AG04450 (cell line): ENCODE results near the gene AZI2. TPM values are rescaled to one million over a fixed set of nuclear protein-coding genes. Genes with fewer than 3 reads are reported as not detected.
A peak's percentile ranks its signal among the peaks of the same experiment; 100 is the strongest.

Experiments used
- CTCF ChIA-PET: fragments of 300-600, 350-600 bp; formaldehyde crosslinking; extraction: SDS; loops from one replicate; lab custom pipeline; 2022; ENCODE audit warnings: antibody characterized with exemption, inconsistent platforms; lab: Charles Lee
- POLR2A ChIA-PET: fragments of 350-600 bp; formaldehyde crosslinking; extraction: SDS; loops from one replicate; lab custom pipeline; 2021; ENCODE audit warnings: antibody characterized with exemption, inconsistent platforms; lab: Yijun Ruan, JAX
- DNase-seq: peaks from one replicate; pipeline ENCODE4 v3.0.0-alpha.2; 2011; ENCODE audit warnings: low read depth, low spot score
- H3K27ac ChIP-seq: one replicate; pipeline ENCODE4 v1.5.1; 2012; ENCODE audit warnings: low read depth, low read length, control low read depth
- H3K27me3 ChIP-seq: one replicate; pipeline ENCODE4 v1.6.0; 2012; ENCODE audit warnings: low read length; ENCODE audit not compliant: control insufficient read depth, insufficient read depth
- H3K4me3 ChIP-seq: 2 replicates; pipeline ENCODE4 v1.5.1; 2011; ENCODE audit warnings: mild to moderate bottlenecking, low read depth, low read length, control low read depth
- H3K9me3 ChIP-seq: 2 replicates; pipeline ENCODE4 v1.5.1; 2012; ENCODE audit warnings: low read length; ENCODE audit not compliant: control insufficient read depth, insufficient read depth
- CTCF ChIP-seq: IDR thresholded peaks from 2 replicates; pipeline ENCODE4 v1.5.1; 2011; ENCODE audit warnings: low read depth, low read length, control low read depth, inconsistent platforms
- polyA plus RNA-seq: library from polyadenylated mRNA; depleted of rRNA; stranded (reverse); fragments of >200 nt; gene quantifications from 2 replicates; pipeline ENCODE4 v1.2.3, GENCODE V29; 2011; rRNA removed

The AZI2 gene
- polyA plus RNA-seq, 1 experiment = 164 TPM

- no peak for TF ChIP-seq CTCF
- ChIA-PET CTCF (interaction anchor here (1.1 kb wide), 1 partner anchor 48 kb away, joined by 5 read pairs; no protein-coding TSS in a partner anchor), POLR2A (no interaction called here)
- no peak for DNase-seq
- Histone ChIP-seq H3K9me3 (no peaks in the 10 kb centered on the region), H3K4me3 (no peak overlapping the region), H3K27ac (no peak overlapping the region), H3K27me3 (no peaks in the 10 kb centered on the region)
Observed at GRCh38 chr3:28280781-28281180, 67.8 kb downstream of the AZI2 start.

- ChIA-PET POLR2A (no interaction called here), CTCF (interaction anchor here (1.1 to 1.7 kb wide), 2 partner anchors 49 to 567 kb away, joined by 5 to 6 read pairs; no protein-coding TSS in a partner anchor)
- TF ChIP-seq CTCF = no peak
- H3K9me3 ChIP-seq = no peaks in the 10 kb centered on the region
- no peak overlapping the region for H3K27ac ChIP-seq
- no peaks in the 10 kb centered on the region for H3K27me3 ChIP-seq
- no peak overlapping the region for H3K4me3 ChIP-seq
- peak; percentile 34 for DNase-seq
Observed at GRCh38 chr3:28279770-28280169, 68.9 kb downstream of the AZI2 start.

- no peak for TF ChIP-seq CTCF
- DNase-seq = no peak
- H3K9me3 ChIP-seq = no peaks in the 10 kb centered on the region
- H3K27me3 ChIP-seq = no peaks in the 10 kb centered on the region
- H3K27ac ChIP-seq = no peak overlapping the region
- CTCF ChIA-PET = interaction anchor here (1.7 kb wide), 2 partner anchors 8 to 567 kb away, joined by 6 to 10 read pairs; no protein-coding TSS in a partner anchor
- H3K4me3 ChIP-seq = no peak overlapping the region
- POLR2A ChIA-PET = no interaction called here
Observed at GRCh38 chr3:28278918-28279317, 69.7 kb downstream of the AZI2 start.

- CTCF ChIA-PET = no interaction called here
- Histone ChIP-seq H3K9me3 (peaks cover 7% of the 10 kb centered on the region), H3K27me3 (no peaks in the 10 kb centered on the region), H3K27ac (no peak overlapping the region), H3K4me3 (no peak overlapping the region)
- POLR2A ChIA-PET = no interaction called here
- DNase-seq = no peak
- TF ChIP-seq CTCF = no peak
Observed at GRCh38 chr3:28273837-28274236, 74.8 kb downstream of the AZI2 start.

Other genes with a start within 250 kb of the AZI2 start
- gene CMC1, start 107.2 kb downstream of the AZI2 start, polyA plus RNA-seq = 21.7 and 30.3 TPM in 2 replicates
- gene ZCWPW2, start 103 bp downstream of the AZI2 start, polyA plus RNA-seq = 0.65 and 0.76 TPM in 2 replicates